Bronchial smooth muscle cell (primary cell): ENCODE data around the gene CEACAM1. TPM values are rescaled to one million over a fixed set of nuclear protein-coding genes. Genes with fewer than 3 reads are reported as not detected.

ENCODE experiments used
- total RNA-seq: library from RNA; depleted of rRNA; stranded (reverse); fragments of >200 nt; gene quantifications from 2 replicates; pipeline ENCODE4 v1.2.1, GENCODE V29; 2014

The CEACAM1 gene
- total RNA-seq = not detected in 2 replicates

GRCh38 chr19:42528354-42529247 lies at the start of gene CEACAM1:
Gene CEACAM1, minus strand, starts transcription at chr19:42528481. Its CDS starts 107 bp downstream, at chr19:42528374.

Other genes with a start within 250 kb of the CEACAM1 start
- gene PRR19, start 226.3 kb downstream of the CEACAM1 start, total RNA-seq = 0.09 and 0.16 TPM in 2 replicates
- 23.7 and 36.6 TPM in 2 replicates for gene PAFAH1B3, start 225.9 kb downstream of the CEACAM1 start, total RNA-seq
- gene TMEM145, start 215.2 kb downstream of the CEACAM1 start, total RNA-seq = not detected in 2 replicates
- 21.0 and 30.6 TPM in 2 replicates for gene MEGF8, start 202.8 kb downstream of the CEACAM1 start, total RNA-seq
- gene CNFN, start 138.2 kb downstream of the CEACAM1 start, total RNA-seq = not detected in 2 replicates
- gene LIPE, start 101.1 kb downstream of the CEACAM1 start, total RNA-seq = 1.1 and 1.6 TPM in 2 replicates
- gene CXCL17, start 85.5 kb downstream of the CEACAM1 start, total RNA-seq = not detected in 2 replicates
- not detected in 2 replicates for gene CEACAM8, start 66.4 kb upstream of the CEACAM1 start, total RNA-seq
- gene PSG3, start 212.0 kb upstream of the CEACAM1 start, total RNA-seq = not detected in 2 replicates
- gene PSG8, start 237.2 kb upstream of the CEACAM1 start, total RNA-seq = not detected in 2 replicates